GM12878 (cell line): ENCODE data around the gene JTB. TPM values are rescaled to one million over a fixed set of nuclear protein-coding genes. Genes with fewer than 3 reads are reported as not detected.

Source experiments
- EED ChIP-seq: sonication (generic); IDR thresholded peaks from 2 replicates; pipeline ENCODE4 v1.6.1; 2016; ENCODE audit warnings: antibody characterized with exemption, low read depth
- EGR1 ChIP-seq, 2 experiments: IDR thresholded peaks; 1 replicate in 1 of 2; 2 replicates in 1 of 2; pipeline ENCODE4 v1.6.1; 2011 to 2012; ENCODE audit warnings: low read depth in 2 of 2, low read length in 2 of 2, borderline replicate concordance in 1 of 2, mild to moderate bottlenecking in 1 of 2, moderate library complexity in 1 of 2
- HCFC1 ChIP-seq: fragments of 150-350 bp; IDR thresholded peaks from 2 replicates; pipeline ENCODE4 v1.6.1; 2014; ENCODE audit warnings: low read length
- MEF2B ChIP-seq: fragments of 450-650 bp; IDR thresholded peaks from 2 replicates; pipeline ENCODE4 v1.6.1; 2018; ENCODE audit warnings: mild to moderate bottlenecking, moderate library complexity; ENCODE audit not compliant: partially characterized antibody, poor library complexity, severe bottlenecking
- NR2C1 ChIP-seq: fragments of 450-650 bp; IDR thresholded peaks from 2 replicates; pipeline ENCODE4 v1.6.1; 2017; ENCODE audit warnings: antibody characterized with exemption, mild to moderate bottlenecking, moderate library complexity
- RBBP5 ChIP-seq: fragments of 200-600 bp; sonication (generic); conservative IDR thresholded peaks from 2 replicates; pipeline ENCODE4 v1.6.1; 2016
- SP1 ChIP-seq: IDR thresholded peaks from one replicate; pipeline ENCODE4 v1.6.1; 2011; ENCODE audit warnings: low read depth, low read length
- SREBF1 ChIP-seq: IDR thresholded peaks from 2 replicates; pipeline ENCODE4 v1.6.1; 2012; ENCODE audit warnings: mild to moderate bottlenecking, low read length
- STAT3 ChIP-seq: IDR thresholded peaks from 2 replicates; pipeline ENCODE4 v1.6.1; 2011; ENCODE audit warnings: low read depth, low read length, improper control_type of control experiment
- SUZ12 ChIP-seq: fragments of 200-600 bp; sonication (generic); IDR thresholded peaks from one replicate; pipeline ENCODE4 v1.6.1; 2018; ENCODE audit warnings: antibody characterized with exemption, mild to moderate bottlenecking; ENCODE audit not compliant: unreplicated experiment
- polyA plus RNA-seq, 11 experiments: library from polyadenylated mRNA; depleted of rRNA in 4 of 11; unstranded in 6 of 11; stranded (reverse) in 5 of 11; fragments of >200 nt; fragmentation: Nextera tagmentation in 4 of 11; fragmentation: Illumina TruSeq in 1 of 11; extraction: Ambion mirVana in 4 of 11; extraction: Trizol in 1 of 11; gene quantifications; 1 replicate in 1 of 11; 2 replicates in 10 of 11; pipeline versions ENCODE4 v1.2.1 to v1.2.3, GENCODE V29; 2011 to 2016; ENCODE audit warnings: inconsistent platforms in 2 of 11, missing spikeins in 2 of 11, low read depth in 1 of 11
- total RNA-seq, 4 experiments: library from RNA; depleted of rRNA in 3 of 4; stranded (reverse); fragments of >200 nt in 3 of 4; fragmentation: Illumina TruSeq in 1 of 4; extraction: Trizol in 1 of 4; gene quantifications; 2 replicates each; pipeline versions ENCODE4 v1.2.1 to v1.2.3, GENCODE V29; 2013 to 2021
- TF ChIP-seq, protein P1 (sequence below): fragments of 450-650 bp; IDR thresholded peaks from 2 replicates; pipeline ENCODE4 v1.6.1; 2017; ENCODE audit warnings: antibody characterized with exemption, mild to moderate bottlenecking, moderate library complexity
- TF ChIP-seq, protein P2 (sequence below): IDR thresholded peaks from 2 replicates; pipeline ENCODE4 v1.6.1; 2011; ENCODE audit warnings: low read depth, low read length, improper control_type of control experiment, borderline replicate concordance
- TF ChIP-seq, protein P3 (sequence below): fragments of 150-350 bp; IDR thresholded peaks from 2 replicates; pipeline ENCODE4 v1.6.1; 2014; ENCODE audit warnings: mild to moderate bottlenecking, low read depth, low read length
- TF ChIP-seq, protein P4 (sequence below): fragments of 450-650 bp; IDR thresholded peaks from 2 replicates; pipeline ENCODE4 v1.6.1; 2017; ENCODE audit warnings: mild to moderate bottlenecking, moderate library complexity
- TF ChIP-seq, protein P5 (sequence below): IDR thresholded peaks from 2 replicates; pipeline ENCODE4 v1.6.1; 2012; ENCODE audit warnings: mild to moderate bottlenecking, low read depth, low read length

Gene JTB
- total and polyA plus RNA-seq, 10 of the 15 experiments (the other 5 are each of a cell fraction or from before 2014, with no cell fraction given) = 25.0 to 298 (median 155) TPM

DNA sequence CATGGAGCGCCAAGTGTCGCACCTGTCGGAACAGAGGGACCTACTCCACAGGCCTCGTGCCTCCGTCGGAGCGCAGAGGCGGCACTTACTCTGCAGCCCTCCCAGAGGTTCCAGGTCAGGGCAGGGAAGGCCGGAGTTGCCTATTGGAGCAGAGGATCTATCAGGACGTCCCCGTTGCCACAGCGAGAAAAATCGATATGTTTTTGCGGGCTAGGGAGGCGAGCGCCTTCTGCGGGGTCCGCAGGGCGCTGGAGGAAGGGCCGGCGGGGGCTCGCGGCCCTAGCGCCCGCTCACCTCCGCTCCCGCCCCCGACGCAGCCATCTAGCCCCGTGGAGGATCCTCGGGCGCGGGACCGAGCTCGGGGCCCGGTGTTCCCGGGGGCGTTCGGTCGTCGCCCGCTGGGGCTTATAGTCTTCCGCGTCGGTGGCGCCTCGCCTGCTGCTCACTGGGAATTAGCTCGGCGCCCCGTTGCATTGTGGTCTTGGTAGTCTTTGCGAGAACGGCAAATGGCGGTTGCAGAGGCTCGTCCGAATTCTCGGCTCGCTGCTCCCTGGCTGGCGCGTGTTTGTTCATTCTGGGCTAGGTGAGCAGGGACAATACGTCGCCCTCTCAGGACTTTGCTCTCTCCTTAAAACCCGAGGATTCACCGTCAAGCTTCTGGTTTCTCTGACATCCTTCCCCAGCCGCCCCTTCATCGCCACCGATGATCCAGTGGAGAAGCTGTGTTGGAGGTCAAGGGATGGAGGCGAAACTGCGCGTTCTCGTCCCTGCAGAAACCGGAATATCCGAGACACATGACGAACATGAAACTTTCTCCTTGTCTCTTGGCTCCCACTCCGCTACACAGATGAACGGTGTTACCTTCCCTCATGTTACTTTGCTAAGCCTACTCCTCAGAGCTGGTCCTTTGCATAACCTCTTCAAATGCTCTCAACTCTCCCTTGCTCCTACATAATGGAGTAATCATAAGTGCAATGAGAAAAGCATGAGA is at the start of gene JTB (continued):
- TF ChIP-seq EGR1 (IDR thresholded peaks at IDR 0.05; ENCODE audit: borderline replicate concordance in 1 of 2, low read depth in 2 of 2, low read length in 2 of 2) = peak in 1 of 2 experiments; percentile 78; a peak in 2 of 3 replicates
- TF ChIP-seq, protein P1, sequence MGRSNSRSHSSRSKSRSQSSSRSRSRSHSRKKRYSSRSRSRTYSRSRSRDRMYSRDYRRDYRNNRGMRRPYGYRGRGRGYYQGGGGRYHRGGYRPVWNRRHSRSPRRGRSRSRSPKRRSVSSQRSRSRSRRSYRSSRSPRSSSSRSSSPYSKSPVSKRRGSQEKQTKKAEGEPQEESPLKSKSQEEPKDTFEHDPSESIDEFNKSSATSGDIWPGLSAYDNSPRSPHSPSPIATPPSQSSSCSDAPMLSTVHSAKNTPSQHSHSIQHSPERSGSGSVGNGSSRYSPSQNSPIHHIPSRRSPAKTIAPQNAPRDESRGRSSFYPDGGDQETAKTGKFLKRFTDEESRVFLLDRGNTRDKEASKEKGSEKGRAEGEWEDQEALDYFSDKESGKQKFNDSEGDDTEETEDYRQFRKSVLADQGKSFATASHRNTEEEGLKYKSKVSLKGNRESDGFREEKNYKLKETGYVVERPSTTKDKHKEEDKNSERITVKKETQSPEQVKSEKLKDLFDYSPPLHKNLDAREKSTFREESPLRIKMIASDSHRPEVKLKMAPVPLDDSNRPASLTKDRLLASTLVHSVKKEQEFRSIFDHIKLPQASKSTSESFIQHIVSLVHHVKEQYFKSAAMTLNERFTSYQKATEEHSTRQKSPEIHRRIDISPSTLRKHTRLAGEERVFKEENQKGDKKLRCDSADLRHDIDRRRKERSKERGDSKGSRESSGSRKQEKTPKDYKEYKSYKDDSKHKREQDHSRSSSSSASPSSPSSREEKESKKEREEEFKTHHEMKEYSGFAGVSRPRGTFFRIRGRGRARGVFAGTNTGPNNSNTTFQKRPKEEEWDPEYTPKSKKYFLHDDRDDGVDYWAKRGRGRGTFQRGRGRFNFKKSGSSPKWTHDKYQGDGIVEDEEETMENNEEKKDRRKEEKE = no peak
- TF ChIP-seq RBBP5 = no peak
- peak; percentile 87 for TF ChIP-seq HCFC1
- TF ChIP-seq EED = no peak; the same call in 1 of the 2 replicates
- peak; percentile 13 for TF ChIP-seq SP1
- TF ChIP-seq, protein P2, sequence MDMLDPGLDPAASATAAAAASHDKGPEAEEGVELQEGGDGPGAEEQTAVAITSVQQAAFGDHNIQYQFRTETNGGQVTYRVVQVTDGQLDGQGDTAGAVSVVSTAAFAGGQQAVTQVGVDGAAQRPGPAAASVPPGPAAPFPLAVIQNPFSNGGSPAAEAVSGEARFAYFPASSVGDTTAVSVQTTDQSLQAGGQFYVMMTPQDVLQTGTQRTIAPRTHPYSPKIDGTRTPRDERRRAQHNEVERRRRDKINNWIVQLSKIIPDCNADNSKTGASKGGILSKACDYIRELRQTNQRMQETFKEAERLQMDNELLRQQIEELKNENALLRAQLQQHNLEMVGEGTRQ = no peak
- TF ChIP-seq SREBF1 = no peak; the same call in 1 of the 2 replicates
- TF ChIP-seq SUZ12 = no peak
- TF ChIP-seq, protein P3, sequence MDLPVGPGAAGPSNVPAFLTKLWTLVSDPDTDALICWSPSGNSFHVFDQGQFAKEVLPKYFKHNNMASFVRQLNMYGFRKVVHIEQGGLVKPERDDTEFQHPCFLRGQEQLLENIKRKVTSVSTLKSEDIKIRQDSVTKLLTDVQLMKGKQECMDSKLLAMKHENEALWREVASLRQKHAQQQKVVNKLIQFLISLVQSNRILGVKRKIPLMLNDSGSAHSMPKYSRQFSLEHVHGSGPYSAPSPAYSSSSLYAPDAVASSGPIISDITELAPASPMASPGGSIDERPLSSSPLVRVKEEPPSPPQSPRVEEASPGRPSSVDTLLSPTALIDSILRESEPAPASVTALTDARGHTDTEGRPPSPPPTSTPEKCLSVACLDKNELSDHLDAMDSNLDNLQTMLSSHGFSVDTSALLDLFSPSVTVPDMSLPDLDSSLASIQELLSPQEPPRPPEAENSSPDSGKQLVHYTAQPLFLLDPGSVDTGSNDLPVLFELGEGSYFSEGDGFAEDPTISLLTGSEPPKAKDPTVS = no peak
- TF ChIP-seq, protein P4, sequence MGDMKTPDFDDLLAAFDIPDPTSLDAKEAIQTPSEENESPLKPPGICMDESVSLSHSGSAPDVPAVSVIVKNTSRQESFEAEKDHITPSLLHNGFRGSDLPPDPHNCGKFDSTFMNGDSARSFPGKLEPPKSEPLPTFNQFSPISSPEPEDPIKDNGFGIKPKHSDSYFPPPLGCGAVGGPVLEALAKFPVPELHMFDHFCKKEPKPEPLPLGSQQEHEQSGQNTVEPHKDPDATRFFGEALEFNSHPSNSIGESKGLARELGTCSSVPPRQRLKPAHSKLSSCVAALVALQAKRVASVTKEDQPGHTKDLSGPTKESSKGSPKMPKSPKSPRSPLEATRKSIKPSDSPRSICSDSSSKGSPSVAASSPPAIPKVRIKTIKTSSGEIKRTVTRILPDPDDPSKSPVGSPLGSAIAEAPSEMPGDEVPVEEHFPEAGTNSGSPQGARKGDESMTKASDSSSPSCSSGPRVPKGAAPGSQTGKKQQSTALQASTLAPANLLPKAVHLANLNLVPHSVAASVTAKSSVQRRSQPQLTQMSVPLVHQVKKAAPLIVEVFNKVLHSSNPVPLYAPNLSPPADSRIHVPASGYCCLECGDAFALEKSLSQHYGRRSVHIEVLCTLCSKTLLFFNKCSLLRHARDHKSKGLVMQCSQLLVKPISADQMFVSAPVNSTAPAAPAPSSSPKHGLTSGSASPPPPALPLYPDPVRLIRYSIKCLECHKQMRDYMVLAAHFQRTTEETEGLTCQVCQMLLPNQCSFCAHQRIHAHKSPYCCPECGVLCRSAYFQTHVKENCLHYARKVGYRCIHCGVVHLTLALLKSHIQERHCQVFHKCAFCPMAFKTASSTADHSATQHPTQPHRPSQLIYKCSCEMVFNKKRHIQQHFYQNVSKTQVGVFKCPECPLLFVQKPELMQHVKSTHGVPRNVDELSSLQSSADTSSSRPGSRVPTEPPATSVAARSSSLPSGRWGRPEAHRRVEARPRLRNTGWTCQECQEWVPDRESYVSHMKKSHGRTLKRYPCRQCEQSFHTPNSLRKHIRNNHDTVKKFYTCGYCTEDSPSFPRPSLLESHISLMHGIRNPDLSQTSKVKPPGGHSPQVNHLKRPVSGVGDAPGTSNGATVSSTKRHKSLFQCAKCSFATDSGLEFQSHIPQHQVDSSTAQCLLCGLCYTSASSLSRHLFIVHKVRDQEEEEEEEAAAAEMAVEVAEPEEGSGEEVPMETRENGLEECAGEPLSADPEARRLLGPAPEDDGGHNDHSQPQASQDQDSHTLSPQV = no peak
- TF ChIP-seq MEF2B = no peak
- TF ChIP-seq, protein P5, sequence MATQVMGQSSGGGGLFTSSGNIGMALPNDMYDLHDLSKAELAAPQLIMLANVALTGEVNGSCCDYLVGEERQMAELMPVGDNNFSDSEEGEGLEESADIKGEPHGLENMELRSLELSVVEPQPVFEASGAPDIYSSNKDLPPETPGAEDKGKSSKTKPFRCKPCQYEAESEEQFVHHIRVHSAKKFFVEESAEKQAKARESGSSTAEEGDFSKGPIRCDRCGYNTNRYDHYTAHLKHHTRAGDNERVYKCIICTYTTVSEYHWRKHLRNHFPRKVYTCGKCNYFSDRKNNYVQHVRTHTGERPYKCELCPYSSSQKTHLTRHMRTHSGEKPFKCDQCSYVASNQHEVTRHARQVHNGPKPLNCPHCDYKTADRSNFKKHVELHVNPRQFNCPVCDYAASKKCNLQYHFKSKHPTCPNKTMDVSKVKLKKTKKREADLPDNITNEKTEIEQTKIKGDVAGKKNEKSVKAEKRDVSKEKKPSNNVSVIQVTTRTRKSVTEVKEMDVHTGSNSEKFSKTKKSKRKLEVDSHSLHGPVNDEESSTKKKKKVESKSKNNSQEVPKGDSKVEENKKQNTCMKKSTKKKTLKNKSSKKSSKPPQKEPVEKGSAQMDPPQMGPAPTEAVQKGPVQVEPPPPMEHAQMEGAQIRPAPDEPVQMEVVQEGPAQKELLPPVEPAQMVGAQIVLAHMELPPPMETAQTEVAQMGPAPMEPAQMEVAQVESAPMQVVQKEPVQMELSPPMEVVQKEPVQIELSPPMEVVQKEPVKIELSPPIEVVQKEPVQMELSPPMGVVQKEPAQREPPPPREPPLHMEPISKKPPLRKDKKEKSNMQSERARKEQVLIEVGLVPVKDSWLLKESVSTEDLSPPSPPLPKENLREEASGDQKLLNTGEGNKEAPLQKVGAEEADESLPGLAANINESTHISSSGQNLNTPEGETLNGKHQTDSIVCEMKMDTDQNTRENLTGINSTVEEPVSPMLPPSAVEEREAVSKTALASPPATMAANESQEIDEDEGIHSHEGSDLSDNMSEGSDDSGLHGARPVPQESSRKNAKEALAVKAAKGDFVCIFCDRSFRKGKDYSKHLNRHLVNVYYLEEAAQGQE = no peak
- no peak for TF ChIP-seq STAT3
- no peak for TF ChIP-seq NR2C1
